ENCODE results near the gene CCDC61. TPM values are rescaled to one million over a fixed set of nuclear protein-coding genes. Genes with fewer than 3 reads are reported as not detected.

Gene CCDC61
- total RNA-seq, 2 experiments from 2014 or later = 4.9 to 6.6 TPM

DNA sequence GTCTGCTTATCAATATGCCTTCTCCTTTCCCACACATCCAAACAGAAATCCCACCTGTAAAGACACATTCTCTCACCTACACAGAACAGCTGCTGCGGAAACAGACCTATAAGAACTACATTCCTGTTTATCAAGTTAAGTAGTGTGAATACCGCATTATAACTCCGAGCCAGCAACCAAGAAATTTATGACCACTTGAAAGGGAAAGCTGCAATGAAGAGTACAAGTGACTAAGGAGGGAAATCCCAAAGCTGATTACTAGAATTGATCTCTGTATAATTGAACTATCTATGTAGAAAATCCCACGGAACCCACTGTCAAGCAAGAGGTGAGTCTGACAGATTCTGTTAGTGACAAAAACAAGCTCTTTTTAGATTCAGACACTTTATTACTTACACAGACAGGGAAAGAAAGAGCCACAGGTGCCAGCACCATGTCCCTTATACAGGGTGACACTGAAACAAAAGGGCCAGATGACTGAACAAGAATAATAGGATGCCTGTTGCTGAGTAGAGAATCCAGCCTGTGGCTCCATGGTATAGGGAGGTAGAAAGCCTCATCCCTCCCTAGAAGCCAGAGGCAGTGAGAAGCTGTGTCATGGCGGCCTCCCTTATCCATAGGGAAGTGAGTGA, 47.1 kb downstream of the CCDC61 start:
- H3K9me3 ChIP-seq (ENCODE audit: control insufficient read depth in 1 of 2, insufficient read depth in 1 of 2, low read length in 2 of 2) = peaks cover 7 to 11% of the 10 kb centered on the region in 2 experiments
- no peak overlapping the region for H3K4me3 Mint-ChIP-seq
- H3K4me1 Mint-ChIP-seq (ENCODE audit: low read depth) = no peaks in the 10 kb centered on the region
- no peaks in the 10 kb centered on the region for H3K4me1 ChIP-seq (ENCODE audit: insufficient read depth, low read length)
- ChIA-PET POLR2A (no interaction called here), CTCF (no interaction called here)
- no peak for DNase-seq
- TF ChIP-seq, protein P1, sequence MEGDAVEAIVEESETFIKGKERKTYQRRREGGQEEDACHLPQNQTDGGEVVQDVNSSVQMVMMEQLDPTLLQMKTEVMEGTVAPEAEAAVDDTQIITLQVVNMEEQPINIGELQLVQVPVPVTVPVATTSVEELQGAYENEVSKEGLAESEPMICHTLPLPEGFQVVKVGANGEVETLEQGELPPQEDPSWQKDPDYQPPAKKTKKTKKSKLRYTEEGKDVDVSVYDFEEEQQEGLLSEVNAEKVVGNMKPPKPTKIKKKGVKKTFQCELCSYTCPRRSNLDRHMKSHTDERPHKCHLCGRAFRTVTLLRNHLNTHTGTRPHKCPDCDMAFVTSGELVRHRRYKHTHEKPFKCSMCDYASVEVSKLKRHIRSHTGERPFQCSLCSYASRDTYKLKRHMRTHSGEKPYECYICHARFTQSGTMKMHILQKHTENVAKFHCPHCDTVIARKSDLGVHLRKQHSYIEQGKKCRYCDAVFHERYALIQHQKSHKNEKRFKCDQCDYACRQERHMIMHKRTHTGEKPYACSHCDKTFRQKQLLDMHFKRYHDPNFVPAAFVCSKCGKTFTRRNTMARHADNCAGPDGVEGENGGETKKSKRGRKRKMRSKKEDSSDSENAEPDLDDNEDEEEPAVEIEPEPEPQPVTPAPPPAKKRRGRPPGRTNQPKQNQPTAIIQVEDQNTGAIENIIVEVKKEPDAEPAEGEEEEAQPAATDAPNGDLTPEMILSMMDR (IDR thresholded peaks at IDR 0.05) = no peak
- no peak overlapping the region for H3K27ac ChIP-seq (ENCODE audit: low read depth in 1 of 2, low read length in 2 of 2)
- peaks cover 64% of the 10 kb centered on the region for H3K27me3 Mint-ChIP-seq
- ATAC-seq (ENCODE audit: poor library complexity) = no peak
- H3K36me3 Mint-ChIP-seq (ENCODE audit: low read depth) = no peaks in the 10 kb centered on the region
- H3K27me3 ChIP-seq (ENCODE audit: control insufficient read depth in 1 of 2, insufficient read depth in 2 of 2, low read length in 2 of 2) = peaks cover 22 to 35% of the 10 kb centered on the region in 2 experiments
- H3K9me3 Mint-ChIP-seq = peaks cover 7% of the 10 kb centered on the region
- H3K4me3 ChIP-seq (ENCODE audit: low read length) = no peak overlapping the region
- H3K27ac Mint-ChIP-seq = no peak overlapping the region
- intact Hi-C loops (cut with DNase I, micrococcal nuclease) = loop anchor here in 1 of 2 experiments (10.0 kb wide), 1 partner anchor 132 kb away; no protein-coding TSS in a partner anchor
- H3K36me3 ChIP-seq (ENCODE audit: insufficient read depth, low read length) = no peaks in the 10 kb centered on the region

DNA sequence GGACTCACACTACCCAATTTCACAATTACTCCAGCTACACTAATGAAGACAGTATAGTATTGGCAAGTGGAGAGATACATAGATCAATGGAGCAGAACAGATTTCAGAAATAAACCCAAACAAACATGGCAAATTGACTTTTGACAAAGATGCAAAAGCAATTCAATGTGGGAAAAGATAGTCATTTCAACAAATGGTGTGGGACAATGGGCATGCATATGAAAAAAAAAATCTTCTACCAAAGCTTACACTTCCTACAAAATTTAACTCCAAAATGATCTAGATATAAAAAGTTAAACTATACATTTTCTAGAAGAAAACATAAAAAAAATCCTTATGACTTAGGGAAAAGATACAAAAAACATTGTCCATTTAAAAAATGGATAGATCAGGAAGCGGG, 48.3 kb downstream of the CCDC61 start:
- Histone ChIP-seq H3K4me1 (ENCODE audit: insufficient read depth, low read length) (no peaks in the 10 kb centered on the region), H3K36me3 (ENCODE audit: insufficient read depth, low read length) (no peaks in the 10 kb centered on the region), H3K27me3 (ENCODE audit: control insufficient read depth in 1 of 2, insufficient read depth in 2 of 2, low read length in 2 of 2) (peaks cover 27 to 41% of the 10 kb centered on the region in 2 experiments), H3K4me3 (ENCODE audit: low read length) (no peak overlapping the region), H3K27ac (ENCODE audit: low read depth in 1 of 2, low read length in 2 of 2) (no peak overlapping the region), H3K9me3 (ENCODE audit: control insufficient read depth in 1 of 2, insufficient read depth in 1 of 2, low read length in 2 of 2) (peaks cover 7 to 11% of the 10 kb centered on the region in 2 experiments)
- H3K27me3 Mint-ChIP-seq = peaks cover 76% of the 10 kb centered on the region
- no peaks in the 10 kb centered on the region for H3K4me1 Mint-ChIP-seq (ENCODE audit: low read depth)
- POLR2A ChIA-PET = no interaction called here
- TF ChIP-seq, protein P1 (IDR thresholded peaks at IDR 0.05) = no peak
- no peak overlapping the region for H3K4me3 Mint-ChIP-seq
- H3K27ac Mint-ChIP-seq = no peak overlapping the region
- CTCF ChIA-PET = no interaction called here
- intact Hi-C loops (cut with DNase I, micrococcal nuclease) = loop anchor here in 1 of 2 experiments (10.0 kb wide), 1 partner anchor 131 kb away; no protein-coding TSS in a partner anchor
- H3K36me3 Mint-ChIP-seq (ENCODE audit: low read depth) = no peaks in the 10 kb centered on the region
- ATAC-seq (ENCODE audit: poor library complexity) (no peak), DNase-seq (no peak)
- H3K9me3 Mint-ChIP-seq = peaks cover 7% of the 10 kb centered on the region

DNA sequence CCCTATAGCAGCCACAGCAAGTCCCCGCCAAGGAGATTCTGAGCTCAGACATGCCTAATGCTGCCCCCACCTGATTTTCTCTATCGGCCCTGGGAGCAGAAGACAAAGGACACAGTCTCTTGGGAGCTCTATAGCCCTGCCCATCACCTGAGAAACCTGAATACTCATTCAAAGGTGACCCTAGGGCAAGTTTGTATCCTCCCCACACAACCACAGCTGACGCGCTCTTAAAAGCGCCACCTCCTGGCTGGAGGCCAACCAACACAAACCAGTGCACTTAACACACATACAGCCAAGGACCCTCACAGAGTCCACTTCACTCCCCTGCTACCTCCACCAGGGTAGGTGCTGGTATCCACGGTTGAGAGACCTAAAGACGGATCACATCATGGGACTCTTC, 54.3 kb downstream of the CCDC61 start:
- intact Hi-C loops (cut with DNase I, micrococcal nuclease) = loop anchor here in 1 of 2 experiments (10.0 kb wide), 1 partner anchor 125 kb away; no protein-coding TSS in a partner anchor
- ATAC-seq (ENCODE audit: poor library complexity) (no peak), DNase-seq (no peak)
- H3K4me3 Mint-ChIP-seq = no peak overlapping the region
- H3K9me3 Mint-ChIP-seq = peaks cover 7% of the 10 kb centered on the region
- peaks cover 19 to 23% of the 10 kb centered on the region in 2 experiments for H3K27me3 ChIP-seq (ENCODE audit: control insufficient read depth in 1 of 2, insufficient read depth in 2 of 2, low read length in 2 of 2)
- no peaks in the 10 kb centered on the region for H3K4me1 ChIP-seq (ENCODE audit: insufficient read depth, low read length)
- no peak overlapping the region for H3K27ac ChIP-seq (ENCODE audit: low read depth in 1 of 2, low read length in 2 of 2)
- POLR2A ChIA-PET = no interaction called here
- no peak overlapping the region for H3K27ac Mint-ChIP-seq
- H3K27me3 Mint-ChIP-seq = peaks cover 87% of the 10 kb centered on the region
- TF ChIP-seq, protein P1 (IDR thresholded peaks at IDR 0.05) = no peak
- H3K4me3 ChIP-seq (ENCODE audit: low read length) = no peak overlapping the region
- no peaks in the 10 kb centered on the region for H3K4me1 Mint-ChIP-seq (ENCODE audit: low read depth)
- H3K9me3 ChIP-seq (ENCODE audit: control insufficient read depth in 1 of 2, insufficient read depth in 1 of 2, low read length in 2 of 2) = peaks cover 0 to 1% of the 10 kb centered on the region in 2 experiments
- H3K36me3 Mint-ChIP-seq (ENCODE audit: low read depth) = no peaks in the 10 kb centered on the region
- H3K36me3 ChIP-seq (ENCODE audit: insufficient read depth, low read length) = no peaks in the 10 kb centered on the region
- CTCF ChIA-PET = interaction anchor here (1.2 kb wide), 1 partner anchor 21 kb away, joined by 3 read pairs; no protein-coding TSS in a partner anchor
